DMS 273 (cell line): Measurements from ENCODE around the gene KIAA0753.
A peak's percentile ranks its signal among the peaks of the same experiment; 100 is the strongest.

Experiments
- DNase-seq: peaks from one replicate; lab custom pipeline; 2025; ENCODE audit not compliant: unreplicated experiment; lab: John Stamatoyannopoulos, UW

Gene KIAA0753

DNA sequence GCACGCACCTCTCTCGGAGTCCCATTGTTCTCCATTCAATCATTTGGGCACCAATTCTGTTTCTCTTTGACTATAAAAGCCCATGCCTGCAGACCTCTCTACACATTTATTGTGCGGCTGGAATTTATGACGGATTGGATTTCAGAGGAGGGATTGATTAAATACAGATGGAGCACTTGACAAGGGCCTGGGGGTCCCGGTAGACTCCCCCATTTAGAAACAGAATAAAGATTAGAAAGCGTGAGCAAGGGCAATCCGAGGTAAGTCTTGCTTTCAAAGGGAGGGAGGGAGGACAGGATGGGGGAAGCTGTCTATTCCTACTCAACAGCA is 69.1 kb downstream of the KIAA0753 start:
- no peak for DNase-seq

DNA sequence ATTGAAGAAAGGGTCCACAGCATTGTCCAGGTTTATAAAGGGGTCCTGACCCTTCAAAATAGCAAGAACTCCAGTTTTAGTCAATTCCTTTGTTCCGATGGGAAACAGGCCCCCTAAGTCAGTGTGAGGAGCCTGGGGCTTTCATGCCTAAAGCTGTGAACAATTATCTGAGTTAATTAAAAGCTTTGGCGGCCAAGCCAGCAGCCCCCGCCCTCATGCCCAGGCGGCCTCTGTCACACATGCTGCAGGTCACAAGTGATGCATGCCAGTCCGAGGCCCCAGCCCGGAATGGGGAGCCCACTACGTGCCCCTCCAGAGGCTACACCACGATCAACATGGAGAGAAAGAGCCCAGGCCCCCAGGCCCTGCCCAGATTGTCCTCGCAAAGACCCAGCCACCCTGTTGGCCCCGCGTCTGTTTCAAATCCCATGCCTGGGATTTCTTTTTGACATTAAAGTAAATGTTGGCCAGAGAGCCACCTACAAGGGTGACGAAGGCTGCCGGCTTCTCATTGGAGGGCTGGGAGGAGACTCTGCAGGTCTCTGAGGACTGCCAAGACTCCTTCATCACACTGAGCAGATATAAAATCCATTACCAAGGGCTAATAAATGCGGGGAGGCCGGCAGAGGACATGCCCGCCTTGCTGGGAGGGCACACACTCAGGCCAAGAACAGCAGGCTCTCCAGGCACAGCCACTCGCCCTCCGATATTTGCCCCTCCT is 69.6 kb downstream of the KIAA0753 start:
- DNase-seq = no peak

DNA sequence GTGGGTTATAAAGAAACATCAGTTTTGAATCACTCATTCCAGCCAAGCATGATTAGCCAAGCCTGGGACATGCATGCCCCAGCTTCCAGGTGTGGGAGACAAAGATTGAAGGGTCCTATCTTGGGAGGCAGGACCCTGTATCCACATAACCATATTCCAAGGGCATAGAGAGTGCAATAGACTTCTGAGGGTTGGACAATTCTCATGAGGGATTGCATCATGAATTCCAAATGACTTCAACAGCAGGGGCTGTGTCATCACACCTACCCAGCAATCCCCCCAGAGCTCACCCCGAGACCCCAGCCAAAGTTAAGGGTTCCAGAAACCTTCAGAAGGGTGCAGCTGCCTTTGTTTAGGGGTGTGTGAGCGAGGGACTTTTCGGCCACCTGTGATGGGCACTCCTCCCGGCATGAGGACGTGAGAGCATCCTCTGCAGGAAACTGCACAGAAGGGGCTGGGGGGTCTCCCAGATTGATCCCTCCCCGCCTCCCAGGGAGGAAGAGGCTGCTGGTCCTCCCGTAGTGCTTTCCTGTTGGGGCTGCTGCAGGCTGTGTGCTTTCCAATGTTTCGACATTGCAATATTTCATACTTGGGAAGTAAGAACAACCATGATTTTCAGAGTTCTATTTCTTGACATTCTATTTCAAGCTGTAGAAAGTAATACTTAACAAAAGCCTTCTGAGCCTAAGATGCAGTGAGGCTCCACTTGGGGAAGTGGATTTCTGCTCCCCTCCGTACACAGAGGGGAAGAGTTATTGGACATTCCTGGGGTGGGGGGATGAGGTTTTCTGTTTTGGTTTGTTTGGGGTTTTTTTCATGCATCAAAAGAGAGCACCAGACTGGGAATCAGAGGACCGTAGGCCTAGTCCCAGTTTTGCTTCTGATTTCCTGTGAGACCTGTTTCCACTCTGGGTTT is 70.9 kb downstream of the KIAA0753 start:
- no peak for DNase-seq

DNA sequence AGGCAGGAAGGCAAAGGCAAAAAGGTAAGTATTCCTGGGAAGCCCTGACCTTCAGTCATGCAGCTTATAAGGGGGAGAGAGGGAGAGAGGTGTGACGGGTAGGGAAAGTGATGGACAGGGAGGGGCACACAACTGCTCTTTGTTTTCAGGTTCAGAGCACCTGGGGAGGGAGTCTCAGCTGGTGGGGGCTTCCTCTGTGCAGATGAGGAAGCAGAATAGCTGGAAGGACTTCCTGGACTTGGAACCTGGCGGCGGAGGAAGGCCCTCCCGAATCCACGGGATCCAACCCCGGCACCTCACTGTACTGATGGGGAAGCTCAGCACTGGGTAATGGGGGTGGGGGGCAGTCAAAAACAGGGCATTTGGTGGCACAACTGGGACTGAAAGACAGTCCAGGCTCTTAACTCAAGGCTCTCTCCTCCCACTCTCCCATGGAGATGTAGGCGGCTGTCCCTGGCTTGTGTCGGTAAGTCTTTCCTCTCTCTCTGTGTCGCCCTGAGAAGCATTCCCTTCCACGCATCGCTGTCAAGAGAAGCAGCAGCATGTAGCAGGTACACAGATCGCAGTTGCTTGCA is 72.2 kb downstream of the KIAA0753 start:
- DNase-seq = no peak

DNA sequence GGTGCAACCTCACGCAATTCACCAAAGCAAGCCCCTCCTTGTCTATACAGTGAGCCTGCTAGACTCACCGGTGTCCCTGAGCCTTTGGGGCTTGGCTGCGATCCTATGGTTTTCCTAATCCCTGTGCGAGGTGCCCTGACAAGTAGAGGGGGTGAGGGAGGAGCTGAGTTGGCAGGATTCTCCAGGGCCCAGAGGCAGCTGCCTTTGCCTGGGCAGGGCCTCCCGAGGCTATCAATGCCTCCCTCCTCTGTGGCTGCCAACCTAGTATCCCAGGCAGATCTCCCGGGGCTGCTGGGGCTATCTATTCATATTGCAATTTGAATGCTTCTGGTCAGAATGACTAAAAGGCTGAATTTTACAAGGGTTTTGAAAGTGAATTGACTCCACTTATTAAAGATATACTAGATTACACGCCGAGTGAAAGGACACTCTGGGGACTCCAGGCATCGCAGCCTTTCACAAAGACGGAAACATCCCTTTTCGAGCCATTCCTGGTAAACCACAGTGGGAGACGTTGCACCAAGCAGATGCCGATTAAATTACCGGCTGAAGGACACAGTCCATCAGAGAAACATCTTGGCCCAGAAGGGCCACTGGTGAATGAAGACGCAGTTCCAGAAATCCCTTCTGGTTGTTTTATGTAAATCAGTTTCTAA is 72.9 kb downstream of the KIAA0753 start:
- peak; percentile 32 for DNase-seq

DNA sequence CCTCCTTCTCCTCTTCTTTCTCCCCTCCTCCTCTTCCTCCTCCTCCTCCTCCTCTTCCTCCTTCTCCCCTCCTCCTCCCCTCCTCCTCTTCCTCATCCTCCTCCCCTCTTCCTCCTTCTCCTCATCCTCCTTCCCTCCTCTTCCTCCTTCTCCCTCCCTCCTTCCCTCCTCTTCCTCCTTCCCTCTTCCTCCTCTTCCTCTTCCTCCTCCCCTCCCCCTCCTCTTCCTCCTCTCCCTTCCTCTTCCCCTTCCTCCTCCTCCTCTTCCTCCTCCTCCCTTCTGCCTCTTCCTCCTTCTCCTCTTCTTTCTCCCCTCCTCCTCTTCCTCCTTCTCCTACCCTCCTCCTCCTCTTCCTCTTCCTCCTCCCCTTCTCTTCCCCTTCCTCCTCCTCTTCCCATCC is 79.1 kb downstream of the KIAA0753 start:
- DNase-seq = no peak

DNA sequence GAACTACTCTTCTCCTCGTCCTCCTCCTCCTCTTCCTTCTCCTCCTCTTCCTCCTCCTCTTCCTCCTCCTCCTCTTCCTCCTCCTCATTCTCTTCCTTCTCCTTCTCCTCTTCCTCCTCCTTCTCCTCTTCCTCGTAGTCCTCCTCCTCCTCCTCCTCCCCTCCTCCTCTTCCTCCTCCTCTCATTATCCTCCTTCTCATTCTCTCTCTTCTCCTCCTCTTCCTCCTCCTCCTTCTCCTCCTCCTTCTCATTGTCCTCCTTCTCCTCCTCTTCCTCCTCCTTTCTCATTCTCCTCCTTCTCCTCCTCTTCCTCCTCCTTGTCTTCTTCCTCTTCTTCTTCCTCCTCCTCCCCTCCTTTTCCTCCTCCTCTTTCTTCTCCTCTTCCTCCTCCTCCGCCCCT is 80.0 kb downstream of the KIAA0753 start:
- DNase-seq = no peak

DNA sequence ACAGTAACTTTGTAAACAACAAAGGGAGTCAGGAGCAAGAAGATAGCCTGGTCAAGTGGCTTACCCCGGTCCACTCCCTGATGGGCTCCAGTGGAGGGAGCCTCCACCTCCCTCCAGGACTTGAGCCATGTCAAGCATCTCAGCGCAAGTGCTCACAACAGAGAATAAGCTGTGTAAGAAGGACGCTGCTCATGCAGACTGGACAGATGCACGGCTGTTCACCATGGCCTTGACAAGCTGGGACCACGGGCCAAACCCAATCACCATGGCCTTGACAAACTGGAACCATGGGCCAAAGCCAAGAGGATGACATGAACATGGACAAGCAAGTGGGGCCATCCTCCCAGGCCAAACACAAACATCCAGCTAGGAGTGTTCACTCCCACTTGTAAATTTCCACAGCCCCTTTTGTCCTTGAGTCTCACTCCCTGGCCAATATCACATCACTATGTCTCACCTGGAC is 80.7 kb downstream of the KIAA0753 start:
- no peak for DNase-seq

DNA sequence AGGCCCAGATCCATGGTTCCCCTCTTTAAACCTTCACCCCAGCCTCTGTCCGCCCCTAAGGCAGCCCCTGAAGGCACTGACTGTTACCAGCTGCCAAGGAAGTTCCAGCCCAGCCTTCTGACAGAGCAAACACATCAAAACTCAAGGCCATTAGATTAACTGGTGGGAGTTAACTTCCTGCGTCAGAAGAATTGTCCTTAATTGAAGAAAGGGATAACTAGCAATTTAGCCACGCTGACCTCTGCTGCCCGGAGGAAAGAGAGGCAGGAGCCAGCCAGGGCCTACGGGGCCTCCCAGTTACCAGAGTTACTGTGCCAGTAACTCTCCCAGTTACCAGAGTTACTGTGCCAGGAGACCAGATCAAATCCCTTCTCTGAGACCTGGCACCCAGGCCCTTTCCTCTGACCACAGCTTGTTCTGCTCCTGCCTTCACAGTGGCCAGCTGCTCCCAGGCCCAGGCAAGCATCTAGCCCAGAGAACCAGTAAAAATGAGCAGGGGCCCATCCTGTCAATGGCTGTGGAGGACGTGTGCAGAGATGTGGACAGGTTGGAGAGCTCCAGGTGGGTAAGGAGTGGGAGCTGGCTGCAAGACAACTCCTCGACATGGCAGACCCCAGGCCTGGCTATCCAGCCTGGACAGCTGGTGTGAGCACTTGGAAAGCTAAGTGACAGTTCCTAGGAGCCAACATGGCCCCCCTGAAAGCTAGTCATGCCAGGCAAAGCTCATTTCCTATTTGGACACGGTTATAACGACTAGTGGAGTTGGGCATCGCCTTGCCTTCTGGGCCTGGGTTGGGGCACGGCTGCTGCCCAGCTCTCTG is 81.4 kb downstream of the KIAA0753 start:
- DNase-seq = no peak

DNA sequence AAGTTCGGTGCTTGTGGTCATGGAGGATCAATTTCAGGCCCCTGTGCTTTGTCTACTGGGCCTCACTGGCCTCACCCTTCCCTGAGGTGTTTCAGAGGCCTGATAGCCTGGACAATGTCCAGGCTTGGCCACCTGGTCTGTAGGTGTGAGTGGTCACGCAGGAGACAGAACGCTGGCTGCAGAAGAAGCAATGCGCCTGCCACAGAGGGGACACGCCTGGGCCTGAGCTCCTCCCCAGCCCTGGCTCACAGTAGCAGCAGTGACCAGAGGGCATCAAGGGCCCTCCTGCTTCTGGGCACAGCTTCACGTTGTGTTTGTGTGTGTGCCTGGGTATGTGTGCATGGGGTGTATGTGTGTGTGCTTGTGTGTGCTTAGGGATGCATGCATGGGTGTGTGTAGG is 82.2 kb downstream of the KIAA0753 start:
- DNase-seq = no peak

DNA sequence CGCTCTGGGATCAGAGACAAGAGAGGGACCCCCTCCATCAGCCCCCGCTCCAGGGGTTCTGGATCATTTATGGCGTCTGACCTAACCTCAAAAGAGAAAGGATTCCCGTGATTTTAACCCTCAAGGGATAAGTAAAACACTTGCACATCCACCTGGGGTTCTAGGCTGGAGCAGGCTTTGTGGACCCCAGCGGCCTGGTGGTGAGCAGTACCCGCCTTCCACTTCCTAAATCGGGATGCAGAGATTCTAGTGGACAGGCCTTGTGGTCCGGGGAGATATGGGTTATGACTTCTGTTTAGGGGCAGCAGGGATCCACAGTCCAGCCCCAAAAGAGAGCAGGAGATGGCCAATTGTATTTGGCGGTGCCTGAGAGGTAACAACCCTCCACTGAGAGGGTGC is 83.5 kb downstream of the KIAA0753 start:
- no peak for DNase-seq

DNA sequence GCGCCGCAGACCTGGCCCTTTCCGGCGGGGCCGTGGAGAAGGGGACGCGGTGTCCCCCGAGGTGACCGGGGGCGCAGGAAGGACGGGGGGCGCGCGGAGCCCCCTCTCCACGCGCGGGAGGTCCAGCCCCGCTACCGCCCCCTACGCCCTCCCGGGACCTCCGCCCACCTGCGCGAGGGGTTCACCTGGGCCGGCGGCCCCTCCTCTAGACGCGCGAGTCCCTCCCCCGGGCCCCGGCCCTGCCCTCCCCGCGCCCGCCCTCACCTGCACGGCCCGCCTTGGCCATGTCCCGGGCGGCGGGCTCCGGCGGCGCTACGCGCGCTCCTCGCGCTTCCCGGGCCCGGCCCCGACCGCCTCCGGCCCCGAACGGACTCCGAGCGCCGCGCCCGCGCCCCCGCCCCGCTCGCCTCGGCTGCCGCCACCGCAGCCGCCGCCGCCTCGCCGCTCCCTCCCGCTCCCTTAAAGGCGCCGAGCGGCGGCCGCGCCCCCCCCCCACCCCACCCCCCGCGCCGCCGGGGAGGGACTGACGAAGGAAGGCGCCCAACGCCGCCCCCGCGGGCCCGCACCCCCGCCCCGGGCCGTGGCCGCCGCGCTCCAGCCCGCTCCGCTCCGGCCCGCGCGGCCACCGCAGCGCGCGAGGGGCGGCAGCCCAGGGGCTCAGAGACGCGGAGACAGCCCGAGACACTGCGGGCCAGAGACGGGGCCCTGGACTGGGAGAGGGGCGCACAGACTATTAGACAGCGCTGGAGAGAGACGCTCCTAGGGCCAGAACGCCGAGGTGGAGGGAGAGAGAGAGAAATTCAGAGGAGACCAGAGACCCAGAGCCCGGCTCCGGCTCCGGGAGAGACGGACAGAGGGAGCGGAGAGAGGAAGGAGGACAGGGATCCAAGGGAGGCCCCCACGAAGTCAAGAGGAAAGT is 84.1 kb downstream of the KIAA0753 start, which contains the start of gene PITPNM3:
Gene PITPNM3 (minus strand): TSS at position 435 of the 919 bp plus-strand sequence. CDS start 149 bp downstream, at position 286.
- peak; percentile 34 for DNase-seq

DNA sequence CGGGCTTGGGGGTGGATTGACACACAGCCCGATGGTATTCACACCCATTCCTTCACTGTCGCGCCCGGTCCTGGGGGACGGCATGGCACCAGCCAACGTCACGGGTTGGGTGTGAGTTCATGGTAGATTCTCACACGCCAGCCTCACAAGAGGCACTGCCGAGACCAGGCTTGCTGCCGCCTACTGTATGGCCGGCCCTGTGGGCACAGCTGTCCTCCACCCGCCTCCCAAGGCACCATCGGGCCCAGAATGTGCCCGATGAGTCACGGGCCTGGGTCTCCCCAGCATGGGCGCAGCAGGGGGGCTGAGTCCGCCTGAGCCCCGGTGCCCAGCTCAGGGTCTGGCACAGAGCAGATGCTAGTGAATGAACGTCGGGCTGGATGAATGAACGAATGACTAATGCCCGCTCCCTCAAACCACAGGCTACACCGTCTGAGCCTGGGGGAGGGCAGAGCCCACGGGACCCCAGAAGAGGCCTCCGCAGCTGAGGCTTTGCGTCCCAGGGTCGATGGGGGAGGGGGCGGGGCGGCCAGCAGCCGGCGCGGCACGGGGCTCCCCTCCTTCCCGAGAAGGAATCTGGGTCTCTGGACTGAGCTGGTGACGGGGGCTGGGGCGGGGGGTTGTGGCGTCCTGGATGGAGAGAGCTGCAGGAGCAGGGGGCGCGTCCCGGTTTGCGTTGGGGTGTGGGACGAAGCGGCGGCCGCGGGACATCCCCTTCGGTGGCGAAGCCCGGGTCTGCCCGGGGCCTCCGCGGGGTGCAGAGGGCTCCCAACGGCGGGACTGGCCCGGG is 85.0 kb downstream of the KIAA0753 start:
- DNase-seq = peak; percentile 41

DNA sequence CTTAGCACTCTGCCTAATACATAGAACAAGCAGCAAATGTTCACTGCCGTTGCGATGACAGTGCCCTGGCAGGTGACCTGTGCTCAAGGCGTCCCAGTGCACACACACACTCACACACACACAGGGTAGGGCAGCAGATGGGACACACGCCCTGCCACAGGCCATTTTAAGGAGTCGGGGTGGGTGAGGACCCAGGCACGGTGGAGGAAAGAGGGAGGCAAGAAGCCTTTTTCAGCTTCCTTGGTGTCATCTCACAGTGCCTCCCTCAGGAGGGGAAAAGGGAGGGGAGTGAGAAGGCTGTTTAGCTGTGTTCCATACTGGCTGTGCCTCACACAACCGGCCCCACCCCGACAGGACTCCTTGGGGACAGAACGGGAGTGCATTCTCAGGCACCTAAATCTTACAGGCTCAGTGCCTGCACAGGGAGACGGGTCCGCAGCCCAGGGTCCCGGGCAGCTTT is 85.6 kb downstream of the KIAA0753 start:
- DNase-seq = no peak

DNA sequence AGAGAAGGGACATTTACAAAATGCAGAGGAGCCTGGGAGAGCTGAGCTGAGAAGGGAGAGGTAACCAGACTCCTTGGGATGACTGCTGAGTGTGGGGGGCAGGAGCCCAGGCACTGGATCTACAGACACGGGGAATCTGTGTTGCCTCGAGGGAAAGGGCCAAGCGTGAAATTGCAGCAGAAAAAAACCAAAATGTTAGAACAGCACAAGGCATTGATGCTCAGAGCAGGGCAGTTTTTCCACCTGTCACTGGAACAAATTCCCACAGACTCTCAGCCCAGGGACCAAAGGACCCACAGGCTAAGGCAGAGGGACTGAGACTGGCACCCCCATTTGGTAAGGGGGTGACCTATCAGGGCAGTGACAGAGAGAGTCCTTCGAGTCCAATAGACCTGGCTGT is 86.2 kb downstream of the KIAA0753 start:
- DNase-seq = no peak

DNA sequence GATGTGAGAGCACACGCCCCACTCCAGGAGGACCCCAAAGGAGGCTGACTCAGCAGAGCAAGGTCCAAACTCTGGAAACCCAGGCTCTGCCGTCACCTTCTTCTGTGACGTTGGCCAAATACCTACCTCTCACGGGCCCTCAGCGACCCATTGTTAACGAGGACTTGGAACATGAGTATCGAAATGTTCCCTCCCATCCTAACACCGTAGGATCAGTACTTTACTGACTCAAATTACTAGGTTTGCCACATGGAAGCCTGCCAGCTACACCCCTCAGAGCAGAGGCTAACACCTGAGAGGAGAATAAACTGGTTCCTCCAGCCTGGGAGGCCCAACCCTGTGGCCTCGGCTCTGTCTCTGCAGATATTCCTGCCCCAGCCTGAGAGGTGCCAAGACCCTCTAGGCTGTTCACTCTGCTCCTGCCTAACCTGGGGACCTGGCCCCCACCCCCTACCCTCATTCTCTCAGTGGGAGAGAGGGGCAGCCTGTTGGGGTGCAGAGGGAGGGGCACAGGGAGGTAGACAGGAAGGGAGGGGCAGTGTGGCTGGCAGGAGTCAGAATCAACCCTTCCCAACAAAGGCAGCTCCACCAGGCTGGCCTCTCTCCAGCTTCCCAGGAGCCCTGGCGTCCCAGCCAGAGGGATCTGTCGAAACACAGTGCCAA is 88.5 kb downstream of the KIAA0753 start:
- DNase-seq = peak; percentile 44

DNA sequence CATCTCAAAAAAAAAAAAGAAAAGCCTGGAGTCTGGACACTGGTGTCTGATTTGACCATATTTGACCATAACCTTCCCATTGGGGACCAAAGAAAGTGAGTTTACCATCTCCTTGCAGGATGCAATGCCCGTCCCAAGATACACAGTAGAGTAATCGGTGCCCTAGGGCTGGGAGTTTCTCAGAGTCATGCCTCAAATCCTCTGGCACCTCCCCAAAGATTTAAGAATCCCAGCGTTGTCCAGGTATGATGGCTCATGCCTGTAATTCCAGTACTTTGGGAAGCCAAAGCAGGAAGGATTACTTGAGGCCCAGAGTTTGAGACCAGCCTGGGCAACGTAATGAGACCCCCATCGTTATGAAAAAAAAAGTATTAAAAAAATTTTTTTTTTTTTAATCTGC is 89.2 kb downstream of the KIAA0753 start:
- DNase-seq = no peak
